SKM-1 treated with dmso at 0.1 percent for 144 hours (cell line): ENCODE results near the gene MEGF11.

Experiments used
- DNase-seq: peaks from one replicate; lab custom pipeline; 2025; ENCODE audit not compliant: unreplicated experiment; lab: John Stamatoyannopoulos, UW

Gene MEGF11

DNA sequence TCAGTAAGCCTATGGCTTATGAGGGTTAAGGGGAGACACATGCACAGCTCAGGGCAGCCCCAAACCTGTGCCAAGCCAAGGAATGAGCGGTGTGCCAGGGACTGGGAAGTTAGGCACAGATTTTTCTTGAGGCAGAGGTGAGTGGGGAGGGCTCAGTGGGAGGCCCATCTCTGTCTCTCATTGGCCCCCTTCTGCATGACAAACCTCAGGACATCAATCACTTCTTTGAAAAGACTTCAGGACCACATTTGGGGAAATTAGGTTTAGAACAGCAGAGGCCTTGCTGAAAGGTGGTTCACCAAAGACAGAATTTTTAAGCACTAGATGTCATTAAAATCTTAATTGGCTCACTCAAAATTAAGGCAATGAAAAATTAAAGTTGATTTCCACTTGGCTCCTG lies 327.1 kb downstream of the MEGF11 start:
- no peak for DNase-seq

GRCh38 chr15:65925338-65925737 lies 328.2 kb downstream of the MEGF11 start:
- no peak for DNase-seq

DNA sequence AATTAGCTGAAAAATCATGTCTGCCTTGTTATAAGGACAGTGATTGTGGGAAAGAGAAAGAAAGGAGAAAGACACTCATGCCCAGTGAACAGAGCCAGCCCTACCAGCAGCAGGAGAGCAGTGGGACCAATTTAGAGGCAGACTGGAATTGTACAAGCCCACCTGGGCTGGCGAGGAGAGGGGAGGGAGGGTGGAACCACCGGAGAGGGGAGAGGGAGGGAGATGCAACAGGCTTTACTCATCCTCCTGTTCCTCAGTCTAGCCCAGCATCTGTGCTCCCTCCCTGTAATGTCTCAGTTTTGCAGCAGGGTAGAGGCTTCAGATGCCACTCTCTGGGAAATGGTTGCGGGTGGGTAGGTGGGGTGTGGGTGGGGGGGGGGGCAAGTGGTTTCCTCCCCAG lies 329.5 kb downstream of the MEGF11 start:
- no peak for DNase-seq

- no peak for DNase-seq
Measured at GRCh38 chr15:65923264-65923663, 330.3 kb downstream of the MEGF11 start.

DNA sequence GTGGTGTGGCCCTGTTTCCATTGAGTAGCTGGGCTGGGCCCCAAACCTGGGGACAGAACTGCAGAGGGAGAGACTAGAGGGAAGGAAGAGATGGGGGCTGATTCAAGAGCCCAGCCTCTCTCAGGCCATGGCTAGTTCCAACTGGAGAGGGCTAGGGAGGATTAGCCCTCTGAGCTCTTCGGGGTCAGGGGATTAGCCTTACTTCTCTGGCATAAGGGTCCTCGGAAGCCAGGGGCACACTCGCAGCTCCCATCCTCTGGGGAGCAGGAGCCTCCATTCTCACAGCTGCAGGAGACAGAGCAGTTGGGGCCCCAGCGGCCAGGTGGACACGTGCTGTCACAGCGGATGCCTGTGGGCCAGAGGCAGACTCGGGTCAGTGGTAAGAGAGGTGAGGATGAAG lies 330.9 kb downstream of the MEGF11 start:
- DNase-seq, result no peak

DNA sequence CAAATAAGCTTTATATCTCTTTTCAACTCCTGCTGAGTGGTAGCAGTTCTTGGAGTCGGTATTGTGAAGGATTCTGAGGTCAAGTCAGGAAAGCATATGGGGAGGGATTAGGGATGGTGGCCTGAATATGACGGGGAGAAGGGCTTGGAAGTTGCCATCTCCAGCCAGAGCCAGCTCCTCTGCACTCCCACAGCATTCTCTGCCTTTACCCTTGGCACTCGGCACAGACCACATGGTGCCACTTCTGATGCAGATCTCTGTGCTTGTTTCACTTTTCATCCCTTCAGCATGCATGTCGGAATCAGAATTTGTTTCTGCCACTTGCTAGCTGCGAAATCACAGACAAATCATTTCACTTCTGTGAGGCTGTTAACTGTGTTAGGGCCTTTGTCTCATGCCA lies 331.8 kb downstream of the MEGF11 start:
- no peak for DNase-seq

- no peak for DNase-seq
Measured at GRCh38 chr15:65920825-65921309, 332.7 kb downstream of the MEGF11 start.

DNA sequence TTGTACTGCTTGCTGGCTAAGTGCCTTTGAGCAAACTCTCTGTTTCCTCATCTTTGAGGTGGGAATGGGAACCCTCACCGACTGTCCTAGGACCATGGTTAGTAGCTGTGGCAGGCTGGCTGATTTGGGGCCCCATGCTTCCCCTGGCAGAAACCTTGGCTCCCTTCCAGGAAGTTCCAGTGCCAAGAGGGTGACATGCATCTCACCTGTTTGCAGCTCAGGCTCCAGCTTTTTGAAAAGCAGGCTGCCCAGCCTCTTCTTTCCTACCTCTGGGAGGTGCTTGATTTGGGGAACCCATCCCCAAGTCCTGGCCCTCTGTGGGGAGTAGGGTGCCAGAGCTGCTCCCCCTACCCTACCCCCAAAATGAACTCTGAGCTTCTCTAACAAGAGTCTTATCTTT lies 333.4 kb downstream of the MEGF11 start:
- no peak for DNase-seq

DNA sequence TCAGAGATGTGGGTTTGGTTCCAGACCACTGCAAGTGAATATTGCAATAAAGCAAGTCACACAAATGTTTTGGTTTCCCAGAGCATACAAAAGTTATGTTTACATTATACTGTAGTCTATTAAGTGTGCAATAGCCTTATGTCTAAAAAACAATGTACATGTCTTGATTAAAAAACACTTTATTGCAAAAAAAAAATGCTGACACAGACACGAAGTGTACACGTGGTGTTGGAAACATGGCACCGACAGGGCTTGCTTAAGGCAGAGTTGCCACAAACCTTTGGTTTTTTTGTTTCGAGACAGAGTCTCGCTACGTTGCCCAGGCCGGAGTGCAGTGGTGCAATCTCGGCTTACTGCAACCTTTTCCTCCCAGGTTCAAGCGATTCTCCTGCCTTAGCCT lies 334.2 kb downstream of the MEGF11 start:
- no peak for DNase-seq

DNA sequence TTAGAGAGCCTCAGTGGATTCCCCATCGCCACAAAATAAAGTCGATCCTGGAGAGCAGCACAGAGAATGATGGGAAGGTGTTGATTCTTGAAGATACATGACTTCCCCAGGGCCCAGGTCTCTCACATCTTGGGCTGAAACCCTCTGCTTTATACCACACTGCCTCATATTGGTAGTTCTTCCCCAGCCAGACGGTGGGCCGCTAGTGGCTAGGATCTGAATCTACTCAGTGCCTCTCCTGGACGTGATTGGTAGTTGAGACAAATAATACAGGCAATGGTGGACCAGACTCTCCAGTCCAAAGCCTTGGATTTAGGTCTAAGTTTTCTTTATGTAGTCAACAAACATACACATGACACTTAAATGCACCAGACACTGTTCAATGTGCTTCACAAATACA lies 334.6 kb downstream of the MEGF11 start:
- DNase-seq, result no peak

- no peak for DNase-seq
Measured at GRCh38 chr15:65918357-65918920, 335.1 kb downstream of the MEGF11 start.

GRCh38 chr15:65917936-65918335 lies 335.6 kb downstream of the MEGF11 start:
- no peak for DNase-seq

GRCh38 chr15:65917407-65917756 lies 336.2 kb downstream of the MEGF11 start:
- DNase-seq, result no peak

- no peak for DNase-seq
Measured at GRCh38 chr15:65916664-65917406, 336.7 kb downstream of the MEGF11 start.

DNA sequence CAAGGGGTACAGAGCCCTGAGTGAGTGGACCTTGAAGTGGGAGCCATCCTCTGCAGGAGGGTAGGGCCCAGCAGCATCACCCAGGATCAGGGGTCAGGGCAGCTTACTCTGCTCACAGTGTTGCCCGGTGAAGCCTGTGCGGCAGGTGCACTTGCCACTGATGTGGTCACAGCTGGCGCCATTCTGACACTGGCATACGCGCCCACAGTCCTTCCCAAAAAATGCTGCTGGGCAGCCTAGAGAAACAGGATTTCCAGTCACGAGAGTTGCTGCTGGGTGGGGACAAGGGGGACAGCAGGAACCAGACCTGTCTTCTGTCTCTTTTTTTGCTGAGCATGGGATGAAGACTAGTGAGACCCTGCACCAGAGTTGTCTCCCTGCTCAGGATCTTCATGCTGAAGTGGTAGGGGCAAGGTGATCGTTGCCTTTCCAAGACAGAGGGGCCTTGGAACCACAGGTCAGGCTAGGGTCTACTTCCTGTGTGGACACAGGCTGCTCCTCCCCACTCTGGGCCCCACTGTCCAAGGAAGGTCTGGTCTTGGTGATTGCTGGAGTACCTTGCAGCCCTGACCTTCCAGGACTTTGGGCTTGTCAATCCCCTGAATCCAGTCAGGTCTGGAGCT lies 337.4 kb downstream of the MEGF11 start:
- DNase-seq, result no peak

DNA sequence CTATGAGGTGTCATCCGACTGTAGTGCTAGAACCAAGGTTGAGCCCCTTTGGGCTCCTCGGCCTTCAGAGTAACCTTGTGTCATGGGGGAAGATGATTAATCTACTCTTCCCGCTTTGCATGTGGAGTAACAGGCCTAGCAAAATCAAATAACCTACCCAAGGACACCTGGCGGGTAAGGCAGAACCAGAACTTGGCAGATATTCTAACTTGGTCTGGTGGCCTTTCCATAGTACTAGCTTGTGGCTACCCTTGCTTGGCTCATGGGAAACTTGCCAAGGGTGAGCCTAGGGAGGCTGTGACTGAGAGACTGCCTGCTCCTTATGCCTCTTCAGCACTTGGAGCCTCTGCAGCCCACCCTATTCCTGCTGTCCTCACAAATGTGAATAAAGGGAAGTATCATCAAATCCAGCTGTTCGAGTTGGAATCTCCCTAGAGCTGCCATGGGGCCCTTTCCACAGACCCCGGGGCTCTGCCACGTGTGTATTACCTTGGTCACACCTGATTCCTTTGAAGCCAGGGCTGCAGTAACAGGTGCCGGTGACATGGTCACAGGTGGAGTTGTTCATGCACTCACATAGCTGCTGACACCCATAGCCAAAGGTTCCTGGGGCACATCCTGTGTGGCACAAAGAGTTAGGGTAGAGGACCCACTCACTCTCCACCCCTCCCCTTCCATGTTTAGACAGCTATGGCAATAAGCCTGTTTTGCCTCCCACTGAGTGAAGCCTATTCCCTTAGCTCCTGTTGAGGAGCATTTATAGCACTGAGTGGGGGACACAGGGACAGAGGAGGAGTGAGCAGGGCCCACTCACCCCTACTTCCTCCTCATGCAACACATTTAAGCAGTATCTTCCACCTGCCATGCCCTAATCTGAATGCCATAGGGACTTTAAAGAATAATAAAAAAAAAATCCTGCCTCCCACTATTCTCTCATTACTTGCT lies 338.3 kb downstream of the MEGF11 start:
- DNase-seq, result no peak

DNA sequence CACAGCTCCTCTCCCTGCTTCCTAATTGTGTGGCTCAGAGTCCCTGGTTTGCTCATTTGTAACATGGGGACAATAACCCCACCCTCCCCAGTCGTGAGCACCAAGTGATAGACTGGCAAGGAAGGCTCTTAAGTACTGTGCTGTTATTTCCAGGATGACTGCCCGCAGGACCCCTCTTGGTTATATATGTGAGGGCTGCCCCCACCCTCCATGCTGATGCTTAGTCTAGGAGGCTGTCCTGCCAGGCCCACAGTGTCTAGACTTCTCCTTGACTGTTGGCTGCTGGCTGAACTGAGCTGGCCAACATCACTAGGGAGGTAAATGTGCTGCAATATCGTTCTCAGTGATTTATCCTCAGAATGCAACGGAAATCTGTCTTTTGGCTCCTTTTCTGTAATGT lies 339.2 kb downstream of the MEGF11 start:
- no peak for DNase-seq

- DNase-seq, result no peak
Measured at GRCh38 chr15:65913631-65914199, 339.8 kb downstream of the MEGF11 start.

- no peak for DNase-seq
Measured at GRCh38 chr15:65912235-65912634, 341.3 kb downstream of the MEGF11 start.

GRCh38 chr15:65910341-65910740 lies 343.2 kb downstream of the MEGF11 start:
- DNase-seq, result no peak

GRCh38 chr15:65909831-65910230 lies 343.7 kb downstream of the MEGF11 start:
- DNase-seq, result no peak
